ENCODE results near the gene XPNPEP3.

XPNPEP3 gene

GRCh38 chr22:40875111-40875510, 18.2 kb downstream of the XPNPEP3 start:
- POLR2A ChIA-PET = no interaction called here
- CTCF ChIA-PET = interaction anchor here (0.6 kb wide), 1 partner anchor 169 kb away, joined by 4 read pairs; no protein-coding TSS in a partner anchor
- TF ChIP-seq ZNF398 (tag by site-specific recombination; IDR thresholded peaks at IDR 0.05) (no peak), ZNF16 (tag by site-specific recombination; IDR thresholded peaks at IDR 0.05; ENCODE audit: low read depth) (no peak), ZNF624 (tag by site-specific recombination; IDR thresholded peaks at IDR 0.05) (no peak)
- H3K9me3 ChIP-seq (ENCODE audit: control insufficient read depth, insufficient read depth, low read depth, low read length) = no peaks in the 10 kb centered on the region
- no peaks in the 10 kb centered on the region for H3K4me1 ChIP-seq (ENCODE audit: control insufficient read depth, insufficient read depth, low read length)
- peaks cover 24 to 30% of the 10 kb centered on the region in 2 experiments for H3K36me3 ChIP-seq (ENCODE audit: control insufficient read depth in 2 of 2, insufficient read depth in 1 of 2, low read length in 2 of 2)
- H3K27ac ChIP-seq (ENCODE audit: extremely low read depth, low read depth, low read length) = no peak overlapping the region
- H3K4me3 ChIP-seq (ENCODE audit: low read depth, low read length) = no peak overlapping the region

- Histone ChIP-seq H3K36me3 (ENCODE audit: control insufficient read depth in 2 of 2, insufficient read depth in 1 of 2, low read length in 2 of 2) (peaks cover 16 to 21% of the 10 kb centered on the region in 2 experiments; a peak in 2 of 3 replicates), H3K9me3 (ENCODE audit: control insufficient read depth, insufficient read depth, low read depth, low read length) (no peaks in the 10 kb centered on the region), H3K4me3 (ENCODE audit: low read depth, low read length) (no peak overlapping the region), H3K27ac (ENCODE audit: extremely low read depth, low read depth, low read length) (no peak overlapping the region), H3K4me1 (ENCODE audit: control insufficient read depth, insufficient read depth, low read length) (no peaks in the 10 kb centered on the region)
- POLR2A ChIA-PET = no interaction called here
- CTCF ChIA-PET = interaction anchor here (0.7 kb wide), 1 partner anchor 389 kb away, joined by 3 read pairs; no protein-coding TSS in a partner anchor
- TF ChIP-seq ZNF157 (tag by site-specific recombination; IDR thresholded peaks at IDR 0.05) (no peak), PBX3 (CRISPR knock-in tag; IDR thresholded peaks at IDR 0.05) (no peak), ZNF580 (tag by site-specific recombination; IDR thresholded peaks at IDR 0.05) (no peak), ZNF830 (tag by site-specific recombination; IDR thresholded peaks at IDR 0.05; ENCODE audit: low read depth) (no peak), ZSCAN23 (tag by site-specific recombination; IDR thresholded peaks at IDR 0.05) (no peak), ZNF26 (tag by site-specific recombination; IDR thresholded peaks at IDR 0.05) (no peak), ZNF501 (tag by site-specific recombination; IDR thresholded peaks at IDR 0.05) (no peak), ZNF133 (tag by site-specific recombination; IDR thresholded peaks at IDR 0.05) (no peak), ZNF645 (tag by site-specific recombination; IDR thresholded peaks at IDR 0.05) (no peak), ZNF473 (tag by site-specific recombination; IDR thresholded peaks at IDR 0.05) (no peak), ZEB2 (tag by site-specific recombination; IDR thresholded peaks at IDR 0.05) (no peak), ZNF274 (IDR thresholded peaks at IDR 0.05; ENCODE audit: low read length) (no peak), ZNF274 (tag by site-specific recombination; IDR thresholded peaks at IDR 0.05; ENCODE audit: borderline replicate concordance) (no peak), ZNF24 (tag by site-specific recombination; IDR thresholded peaks at IDR 0.05) (no peak)
These were observed 20.0 kb downstream of the XPNPEP3 start for GRCh38 chr22:40876907-40877306.
